T-cell (primary cell): ENCODE results near the gene ACTL8. TPM values are rescaled to one million over a fixed set of nuclear protein-coding genes. Genes with fewer than 3 reads are reported as not detected.

Experiments used
- ATAC-seq, 4 experiments: fragments of 200-7000 bp in 3 of 4; fragments of 150-1000 bp in 1 of 4; cut with Tn5 transposase; replicated peaks in 1 of 4; 1 replicate in 3 of 4; 2 replicates in 1 of 4; pipeline ENCODE4 v1.10.0; 2021; ENCODE audit warnings: moderate library complexity in 3 of 4, mild to moderate bottlenecking in 2 of 4, moderate number of reproducible peaks in 1 of 4
- CTCF ChIA-PET, 2 donors: fragments of 300-600 bp; sonication (Branson Sonifier 250); formaldehyde crosslinking; loops; one replicate each; lab custom pipeline; 2022; ENCODE audit warnings: antibody characterized with exemption in 2 of 2; lab: Charles Lee
- POLR2A ChIA-PET, 2 donors: fragments of 300-600 bp; sonication (Branson Sonifier 250); formaldehyde crosslinking; loops; one replicate each; lab custom pipeline; 2022; ENCODE audit warnings: antibody characterized with exemption in 2 of 2; lab: Charles Lee
- DNase-seq, 35 experiments: peaks; one replicate each; pipeline versions ENCODE4 v3.0.0 to v3.0.0-alpha.2; 2013 to 2023
- H3K27ac ChIP-seq: one replicate; pipeline ENCODE4 v1.5.1; 2013; ENCODE audit warnings: low read length
- H3K27me3 ChIP-seq, 2 experiments: replicated peaks in 1 of 2; 1 replicate in 1 of 2; 2 replicates in 1 of 2; pipeline versions ENCODE4 v1.6.1 to v1.7.0; 2013; ENCODE audit warnings: low read length in 1 of 2, mixed read lengths in 1 of 2; ENCODE audit not compliant: control insufficient read depth in 2 of 2, insufficient read depth in 2 of 2; ENCODE audit errors: extremely low read depth in 1 of 2
- H3K36me3 ChIP-seq, 2 donors: 1 replicate in 1 of 2; 2 replicates in 1 of 2; pipeline versions ENCODE4 v1.6.1 to v1.7.0; 2013; ENCODE audit warnings: low read length in 1 of 2; ENCODE audit not compliant: control insufficient read depth in 2 of 2, insufficient read depth in 1 of 2; ENCODE audit errors: extremely low read depth in 1 of 2
- H3K4me1 ChIP-seq, 2 experiments: 1 replicate in 1 of 2; 2 replicates in 1 of 2; pipeline versions ENCODE4 v1.6.1 to v1.7.0; 2013; ENCODE audit warnings: low read length in 2 of 2, mixed read lengths in 1 of 2; ENCODE audit not compliant: insufficient read depth in 2 of 2, control insufficient read depth in 1 of 2; ENCODE audit errors: extremely low read depth in 1 of 2
- H3K4me3 ChIP-seq, 2 donors: 1 replicate in 1 of 2; 2 replicates in 1 of 2; pipeline versions ENCODE4 v1.5.1 to v1.7.0; 2013; ENCODE audit warnings: mild to moderate bottlenecking in 2 of 2, low read length in 1 of 2, moderate library complexity in 1 of 2; ENCODE audit not compliant: control insufficient read depth in 1 of 2; ENCODE audit errors: extremely low read depth in 1 of 2
- H3K9me3 ChIP-seq: 2 replicates; pipeline ENCODE4 v1.7.0; 2013
- H3K27ac Mint-ChIP-seq, 2 donors: one replicate each; pipeline ENCODE4 v1.8.0; 2020 to 2021; ENCODE audit warnings: mild to moderate bottlenecking in 2 of 2, mixed read lengths in 2 of 2
- H3K27me3 Mint-ChIP-seq, 2 donors: one replicate each; pipeline ENCODE4 v1.8.0; 2021 to 2022; ENCODE audit warnings: mixed read lengths in 2 of 2
- H3K36me3 Mint-ChIP-seq: one replicate; pipeline ENCODE4 v1.8.0; 2021; ENCODE audit warnings: mixed read lengths
- H3K4me1 Mint-ChIP-seq, 3 donors: one replicate each; pipeline ENCODE4 v1.8.0; 2020 to 2022; ENCODE audit warnings: mixed read lengths in 3 of 3, mild to moderate bottlenecking in 1 of 3
- H3K4me3 Mint-ChIP-seq, 3 donors: one replicate each; pipeline ENCODE4 v1.8.0; 2020 to 2022; ENCODE audit warnings: mild to moderate bottlenecking in 3 of 3, mixed read lengths in 3 of 3, moderate library complexity in 3 of 3
- H3K9me3 Mint-ChIP-seq, 3 donors: one replicate each; pipeline ENCODE4 v1.8.0; 2020 to 2022; ENCODE audit warnings: mixed read lengths in 3 of 3
- WGBS: methylation state at CpG from one replicate; pipeline ENCODE4 v1.1.5; 2013; ENCODE audit warnings: missing lambda C conversion rate; ENCODE audit not compliant: insufficient coverage; 5-methylcytosine and 5-hydroxymethylcytosine counted together
- total RNA-seq, 35 experiments: library from RNA in 6 of 35; stranded (reverse) in 6 of 35; fragments of 120-200 nt in 1 of 35; gene quantifications; one replicate each; pipeline versions ENCODE4 v1.2.1 to v1.2.4 and lab custom pipeline; 2013 to 2026

Gene ACTL8
- total RNA-seq, 5 donors from 2014 or later (not counting 1 experiment from before 2014, with no cell fraction given), result not detected

DNA sequence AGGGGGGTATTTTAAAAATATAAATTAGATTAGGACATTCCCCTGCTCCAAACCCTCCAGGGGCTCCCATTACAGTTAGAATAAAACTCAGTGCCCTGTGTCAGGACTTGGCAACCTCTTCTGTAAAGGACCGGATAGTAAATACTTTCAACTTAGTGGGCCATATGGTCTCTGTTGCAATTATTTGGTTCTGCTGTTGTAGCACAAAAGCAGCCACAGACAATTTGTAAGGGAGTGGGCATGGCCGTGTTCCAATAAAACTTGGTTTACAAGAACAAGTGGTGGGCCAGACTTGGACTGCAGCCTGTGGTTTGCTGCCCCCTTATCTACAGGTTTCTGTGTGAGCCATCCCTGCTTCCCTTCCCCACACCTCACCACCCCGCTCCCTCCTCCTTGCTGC is 92.0 kb downstream of the ACTL8 start:
- POLR2A ChIA-PET, result no interaction called here
- ATAC-seq (no peak), DNase-seq (no peak)
- no peaks in the 10 kb centered on the region for H3K4me1 Mint-ChIP-seq
- no peak overlapping the region for H3K27ac Mint-ChIP-seq
- H3K27ac ChIP-seq, result no peak overlapping the region
- no peaks in the 10 kb centered on the region for H3K36me3 ChIP-seq
- no peak overlapping the region for H3K4me3 Mint-ChIP-seq
- 52% methylated on average over 3 of the region's 3 CpGs for WGBS
- H3K9me3 Mint-ChIP-seq, result peaks cover 0 to 3% (median 0%) of the 10 kb centered on the region in 3 donors
- no peaks in the 10 kb centered on the region for H3K36me3 Mint-ChIP-seq
- no peaks in the 10 kb centered on the region for H3K9me3 ChIP-seq
- H3K4me3 ChIP-seq, result no peak overlapping the region
- H3K27me3 ChIP-seq, result peaks cover 0 to 32% of the 10 kb centered on the region in 2 experiments
- H3K4me1 ChIP-seq, result no peaks in the 10 kb centered on the region
- CTCF ChIA-PET, result no interaction called here
- H3K27me3 Mint-ChIP-seq, result peaks cover 11 to 23% of the 10 kb centered on the region in 2 donors

DNA sequence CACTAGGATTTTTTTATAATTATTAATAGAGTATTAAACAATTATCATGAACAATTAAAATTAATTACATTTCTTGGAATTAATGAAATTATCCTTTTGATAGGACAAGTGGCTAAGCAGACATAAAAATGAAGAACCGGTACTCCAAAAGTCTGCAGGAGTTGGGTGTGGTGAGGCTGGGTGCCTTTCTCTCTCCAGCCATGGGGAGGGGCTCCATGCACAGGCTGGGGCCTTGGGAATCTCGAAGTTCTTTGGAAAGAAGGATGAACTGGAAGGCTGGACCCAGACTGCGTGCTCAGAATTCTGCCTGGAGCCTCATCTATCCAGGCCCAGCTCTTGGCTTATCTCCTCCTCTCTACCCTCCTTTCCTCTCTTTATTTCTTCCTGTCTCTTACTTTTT is 94.1 kb downstream of the ACTL8 start:
- POLR2A ChIA-PET, result no interaction called here
- CTCF ChIA-PET, result no interaction called here
- H3K27ac Mint-ChIP-seq, result no peak overlapping the region

DNA sequence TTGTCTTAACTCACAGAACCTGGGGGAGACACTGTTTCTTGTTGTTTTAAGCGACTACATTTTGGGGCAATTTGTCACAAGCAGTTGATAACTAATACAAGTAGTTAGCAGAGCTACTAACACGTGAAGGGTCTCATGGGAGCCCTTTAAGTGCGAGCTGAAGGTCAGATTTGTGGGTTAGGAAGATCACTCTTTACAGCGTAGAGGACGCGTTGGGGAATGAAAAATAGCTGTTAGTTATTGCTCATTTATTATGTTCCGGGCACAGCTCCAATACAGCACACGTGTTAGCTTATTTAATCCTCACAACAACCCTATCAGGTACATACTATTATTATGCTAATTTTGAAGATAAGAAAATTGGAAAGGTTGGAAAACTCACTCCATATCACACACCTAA is 95.9 kb downstream of the ACTL8 start:
- peaks cover 0 to 17% of the 10 kb centered on the region in 2 experiments for H3K27me3 ChIP-seq
- peaks cover 0 to 3% (median 0%) of the 10 kb centered on the region in 3 donors for H3K9me3 Mint-ChIP-seq
- no peaks in the 10 kb centered on the region for H3K36me3 ChIP-seq
- peaks cover 3 to 7% of the 10 kb centered on the region in 2 donors for H3K27me3 Mint-ChIP-seq
- ATAC-seq (no peak), DNase-seq (no peak)
- no peak overlapping the region for H3K4me3 ChIP-seq
- no peaks in the 10 kb centered on the region for H3K4me1 Mint-ChIP-seq
- H3K36me3 Mint-ChIP-seq, result no peaks in the 10 kb centered on the region
- POLR2A ChIA-PET, result no interaction called here
- H3K9me3 ChIP-seq, result no peaks in the 10 kb centered on the region
- H3K27ac ChIP-seq, result no peak overlapping the region
- CTCF ChIA-PET, result no interaction called here
- no peak overlapping the region for H3K4me3 Mint-ChIP-seq
- no peaks in the 10 kb centered on the region for H3K4me1 ChIP-seq
- H3K27ac Mint-ChIP-seq, result no peak overlapping the region
- WGBS, result 59% methylated on average over 2 of the region's 8 CpGs

More for the DNA sequence above, 94.1 kb downstream of the ACTL8 start:
- no CpG with 5 or more reads among the region's 3 CpGs for WGBS
- no peak for DNase-seq
- H3K27me3 Mint-ChIP-seq, result peaks cover 3 to 6% of the 10 kb centered on the region in 2 donors
- no peaks in the 10 kb centered on the region for H3K9me3 ChIP-seq
- H3K4me1 ChIP-seq, result no peaks in the 10 kb centered on the region
- peaks cover 0 to 24% of the 10 kb centered on the region in 2 experiments for H3K27me3 ChIP-seq
- H3K9me3 Mint-ChIP-seq, result peaks cover 0 to 3% (median 0%) of the 10 kb centered on the region in 3 donors
- H3K36me3 Mint-ChIP-seq, result no peaks in the 10 kb centered on the region
- H3K4me3 Mint-ChIP-seq, result no peak overlapping the region
- no peak for ATAC-seq
- no peaks in the 10 kb centered on the region for H3K36me3 ChIP-seq
- no peaks in the 10 kb centered on the region for H3K4me1 Mint-ChIP-seq
- H3K4me3 ChIP-seq, result no peak overlapping the region
- no peak overlapping the region for H3K27ac ChIP-seq

- H3K27ac Mint-ChIP-seq, result no peak overlapping the region
- 79% methylated on average over 4 of the region's 5 CpGs for WGBS
Measured at GRCh38 chr1:17852383-17852782, 97.2 kb downstream of the ACTL8 start.

DNA sequence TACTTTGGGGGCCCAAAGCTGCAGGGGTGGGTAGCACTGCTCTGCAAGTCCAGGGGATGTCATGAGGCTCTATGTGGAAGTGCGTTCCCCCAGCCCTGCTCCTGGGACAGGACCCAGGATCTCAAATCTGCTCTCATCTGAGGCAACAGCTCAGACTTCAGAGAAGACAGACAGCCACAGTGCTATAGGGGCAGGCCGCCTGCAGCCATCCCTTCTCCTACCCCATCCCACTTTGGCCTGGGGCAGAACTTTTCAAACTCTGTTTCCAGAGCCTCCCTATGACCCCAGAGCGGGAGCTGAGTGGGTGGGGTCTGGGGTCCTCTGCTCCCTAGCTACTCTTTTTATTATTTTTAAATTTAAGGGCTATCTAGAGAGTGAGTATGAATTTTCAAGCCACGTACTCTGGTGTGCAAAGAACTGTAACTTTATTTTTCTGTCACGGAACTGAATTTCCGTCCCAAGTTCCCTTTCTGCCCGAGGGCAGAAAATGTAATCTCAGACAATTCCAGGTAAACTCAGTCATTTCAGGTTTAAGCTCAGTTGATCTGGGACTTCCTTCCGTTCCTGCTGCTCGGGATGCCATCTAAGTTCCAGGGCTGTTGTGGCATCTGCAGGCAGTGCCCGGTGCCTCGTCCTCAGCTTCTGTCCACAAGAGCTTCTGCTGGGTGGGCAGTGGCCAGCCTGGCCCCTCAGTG is 98.3 kb downstream of the ACTL8 start:
- DNase-seq (no peak), ATAC-seq (no peak)
- CTCF ChIA-PET, result no interaction called here
- Mint-ChIP-seq H3K36me3 (no peaks in the 10 kb centered on the region), H3K9me3 (peaks cover 0 to 3% (median 0%) of the 10 kb centered on the region in 3 donors), H3K4me1 (no peaks in the 10 kb centered on the region), H3K27ac (no peak overlapping the region), H3K27me3 (peaks cover 6 to 8% of the 10 kb centered on the region in 2 donors), H3K4me3 (no peak overlapping the region)
- peaks cover 0 to 26% of the 10 kb centered on the region in 2 experiments for H3K27me3 ChIP-seq
- POLR2A ChIA-PET, result no interaction called here
- no peak overlapping the region for H3K4me3 ChIP-seq
- WGBS, result 67% methylated on average over 8 of the region's 11 CpGs
- H3K36me3 ChIP-seq, result no peaks in the 10 kb centered on the region
- no peaks in the 10 kb centered on the region for H3K9me3 ChIP-seq
- no peak overlapping the region for H3K27ac ChIP-seq
- H3K4me1 ChIP-seq, result no peaks in the 10 kb centered on the region

More at GRCh38 chr1:17852383-17852782, 97.2 kb downstream of the ACTL8 start:
- Histone ChIP-seq H3K9me3 (no peaks in the 10 kb centered on the region), H3K27ac (no peak overlapping the region), H3K4me1 (no peaks in the 10 kb centered on the region), H3K36me3 (no peaks in the 10 kb centered on the region), H3K27me3 (peaks cover 0 to 21% of the 10 kb centered on the region in 2 experiments), H3K4me3 (no peak overlapping the region)
- DNase-seq (no peak), ATAC-seq (no peak)
- CTCF ChIA-PET, result no interaction called here
- POLR2A ChIA-PET, result no interaction called here
- Mint-ChIP-seq H3K9me3 (peaks cover 0 to 3% (median 0%) of the 10 kb centered on the region in 3 donors), H3K4me3 (no peak overlapping the region), H3K4me1 (no peaks in the 10 kb centered on the region), H3K27me3 (peaks cover 0 to 6% of the 10 kb centered on the region in 2 donors), H3K36me3 (no peaks in the 10 kb centered on the region)

DNA sequence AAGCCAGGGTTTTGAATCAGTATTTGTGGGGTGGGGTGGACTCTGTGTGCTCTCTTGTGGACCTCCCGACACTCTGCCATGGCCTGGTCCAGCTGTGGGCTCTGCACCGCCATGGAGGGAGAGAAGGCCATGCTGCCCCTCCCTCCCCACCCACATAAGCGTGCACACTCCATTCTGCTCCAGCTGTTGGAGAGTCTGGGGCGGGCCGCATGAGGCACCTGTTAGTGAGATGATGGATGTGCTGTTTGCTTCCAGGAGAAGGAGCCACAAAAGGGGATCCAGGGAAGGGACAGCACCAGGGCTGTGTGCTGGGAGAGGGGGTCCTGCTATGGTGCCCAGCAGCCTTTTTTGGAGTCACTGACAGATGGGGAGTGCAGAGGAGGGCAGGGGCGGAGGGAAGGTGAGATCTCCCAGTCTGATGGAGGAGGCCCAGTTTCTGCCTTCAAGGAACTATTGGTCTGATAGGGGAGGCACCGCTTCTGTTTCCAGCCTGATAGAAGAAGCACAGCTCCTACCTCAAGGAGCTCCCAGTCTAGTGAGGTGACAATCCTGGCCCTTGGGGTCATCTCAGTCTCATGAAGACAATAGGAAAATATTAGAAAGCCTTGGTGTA is 101.5 kb downstream of the ACTL8 start:
- ChIA-PET CTCF (no interaction called here), POLR2A (no interaction called here)
- Histone ChIP-seq H3K9me3 (no peaks in the 10 kb centered on the region), H3K36me3 (no peaks in the 10 kb centered on the region), H3K4me3 (no peak overlapping the region), H3K4me1 (no peaks in the 10 kb centered on the region), H3K27ac (no peak overlapping the region), H3K27me3 (peaks cover 0 to 20% of the 10 kb centered on the region in 2 experiments)
- DNase-seq (no peak), ATAC-seq (no peak)
- Mint-ChIP-seq H3K4me3 (no peak overlapping the region), H3K27me3 (peaks cover 11 to 21% of the 10 kb centered on the region in 2 donors), H3K9me3 (peaks cover 0 to 6% (median 0%) of the 10 kb centered on the region in 3 donors), H3K36me3 (no peaks in the 10 kb centered on the region), H3K27ac (no peak overlapping the region), H3K4me1 (no peaks in the 10 kb centered on the region)
- WGBS, result 62% methylated on average over 2 of the region's 7 CpGs
